GM19372 (cell line): ENCODE data around the gene MYOM1.

ENCODE experiments used
- ATAC-seq: cut with Tn5 transposase; IDR thresholded peaks from one replicate; pipeline ENCODE4 v1.9.1; 2021; ENCODE audit warnings: mild to moderate bottlenecking, low read depth, moderate library complexity; ENCODE audit not compliant: unreplicated experiment

The MYOM1 gene

DNA sequence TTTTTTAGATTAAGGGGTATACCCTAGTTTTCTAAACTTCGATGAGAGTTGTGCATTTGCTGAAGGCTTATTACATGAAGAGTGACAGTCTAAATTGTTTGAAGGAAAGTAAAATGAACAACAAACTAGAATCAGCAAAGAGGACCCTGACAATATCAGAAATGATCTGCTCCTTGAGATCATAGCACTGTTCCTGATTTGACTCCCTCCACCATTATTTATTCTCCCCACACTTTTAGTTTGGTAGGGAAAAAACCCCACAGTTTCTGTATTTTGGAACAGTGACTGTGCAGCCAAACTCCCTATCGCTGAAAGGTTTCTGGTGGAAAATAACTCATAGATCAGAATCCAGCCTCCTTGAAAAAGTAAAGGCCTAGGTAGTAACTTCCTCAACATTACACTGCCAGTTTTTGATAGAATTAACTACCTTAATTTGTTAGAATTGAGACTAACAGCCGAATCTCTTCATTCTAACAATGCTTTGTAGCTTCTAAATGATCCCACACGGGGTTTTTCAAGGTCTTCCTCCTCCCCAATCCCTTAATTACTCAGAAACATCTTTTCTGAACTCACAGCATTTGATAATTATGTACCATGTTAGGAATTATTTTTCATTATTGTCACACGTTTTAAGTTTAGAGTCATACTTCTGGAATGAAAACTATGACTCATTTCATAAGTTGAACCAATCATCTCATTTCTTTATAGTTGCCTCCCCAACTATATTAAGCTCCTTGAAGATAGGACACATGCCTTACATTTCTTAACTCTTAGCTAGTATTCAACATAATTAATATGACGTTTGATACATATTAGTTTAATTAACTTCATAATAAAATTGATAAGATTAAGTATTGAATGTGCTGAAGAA lies 30.7 kb upstream of the MYOM1 start:
- ATAC-seq: no peak

DNA sequence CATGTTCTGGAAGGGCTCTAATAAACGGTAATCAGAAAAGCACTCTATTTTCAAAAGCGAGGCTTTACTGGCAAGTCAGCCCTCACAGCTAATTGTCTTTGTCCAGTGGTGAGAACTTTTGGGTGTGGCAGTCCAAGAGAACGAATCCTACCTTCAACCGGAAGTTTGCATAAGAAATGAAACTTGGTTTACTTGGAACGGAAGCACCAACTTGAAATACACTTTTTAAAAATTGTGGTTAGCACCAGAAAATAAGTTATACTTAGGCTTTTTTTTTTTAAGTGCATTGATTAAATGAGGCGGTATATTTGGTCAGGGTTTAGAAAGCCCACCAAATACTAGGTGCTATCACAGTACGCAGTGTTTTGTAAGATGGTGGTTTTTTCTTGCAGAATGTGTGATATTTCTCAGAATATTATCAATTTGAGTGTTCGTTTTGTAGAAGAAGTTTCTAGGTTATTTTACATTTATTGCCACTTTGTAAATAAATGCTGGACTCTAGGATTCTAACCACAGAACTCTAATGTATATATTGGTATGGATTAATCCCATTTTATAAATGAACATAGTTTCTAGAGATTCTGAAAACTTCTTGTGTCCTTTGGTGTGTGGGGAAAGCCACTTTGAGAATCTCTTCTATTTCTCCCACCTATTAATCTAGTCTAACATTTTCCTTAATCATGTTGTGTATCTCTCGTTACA lies 29.0 kb upstream of the MYOM1 start:
- no peak for ATAC-seq

DNA sequence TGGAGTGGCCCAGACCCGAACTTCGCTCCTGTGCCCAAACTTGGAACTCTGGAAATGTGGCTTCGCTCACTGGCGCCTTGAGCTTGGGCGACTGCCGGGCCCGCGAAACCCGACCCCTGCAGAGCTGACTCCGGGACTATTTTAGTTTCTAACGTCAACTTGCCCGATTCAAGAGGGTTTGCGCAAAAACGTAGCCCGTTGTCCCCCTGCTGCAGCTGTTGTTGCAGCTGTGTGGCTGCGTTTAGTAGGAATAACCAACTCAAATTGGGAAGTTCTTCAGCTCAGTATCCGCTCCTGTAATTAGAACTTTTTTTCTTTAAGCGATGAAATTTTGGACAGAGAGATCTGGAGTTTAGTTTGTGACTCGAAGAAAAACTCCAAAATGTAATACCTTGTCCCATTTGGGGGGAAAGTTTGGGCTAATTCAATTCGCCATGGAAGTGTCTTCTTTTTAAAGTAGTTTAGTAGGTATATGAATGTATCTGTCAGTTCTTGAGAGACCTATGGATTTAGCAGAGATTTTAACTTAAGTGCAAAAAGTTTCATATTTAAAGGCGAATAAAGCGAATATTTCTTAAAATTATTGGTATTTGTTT lies 28.4 kb upstream of the MYOM1 start:
- ATAC-seq: no peak

DNA sequence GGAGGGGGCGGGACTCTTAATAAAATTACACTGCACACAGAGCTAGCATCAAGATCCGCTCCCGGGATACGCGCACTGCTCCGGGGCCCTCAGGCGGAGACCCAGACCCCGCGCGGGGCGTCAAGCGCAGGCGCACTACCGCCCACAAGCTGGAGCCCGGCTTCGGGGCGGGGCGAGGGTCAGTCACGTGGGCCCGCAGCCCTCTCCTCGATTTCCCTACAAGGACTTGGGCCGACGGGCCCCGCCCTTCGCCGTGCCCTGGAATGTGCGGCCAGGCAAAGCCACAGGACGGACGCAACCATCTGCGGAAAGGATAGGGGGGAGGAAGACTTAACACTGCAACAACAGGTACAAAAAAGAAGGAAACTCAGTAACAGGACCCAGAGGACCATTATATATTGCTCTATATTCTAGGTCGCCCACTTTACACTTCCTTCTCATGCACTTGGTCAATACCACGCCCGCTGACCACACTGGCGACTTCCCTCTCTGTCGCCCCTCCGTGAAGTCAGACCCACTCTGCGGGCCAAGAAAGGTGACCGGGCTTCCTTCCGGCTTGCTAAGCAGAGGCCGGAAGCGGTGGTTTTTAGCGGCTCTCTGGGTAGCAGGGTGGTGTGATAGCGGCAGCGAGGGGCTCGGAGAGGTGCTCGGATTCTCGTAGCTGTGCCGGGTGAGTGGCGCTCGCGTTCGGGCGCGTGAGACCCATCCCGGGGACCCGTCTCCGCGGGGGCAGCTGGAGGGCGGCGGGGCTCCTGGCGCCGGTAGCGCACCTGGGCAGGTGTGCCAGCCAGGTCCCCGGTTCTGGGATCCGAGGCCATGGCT lies 27.7 kb upstream of the MYOM1 start, which contains the start of gene MYL12A:
TSS of gene MYL12A (plus strand) at position 562 of the 822 bp plus-strand sequence. CDS start 5,447 bp downstream, outside the sequence.
- ATAC-seq: peak; percentile 78

DNA sequence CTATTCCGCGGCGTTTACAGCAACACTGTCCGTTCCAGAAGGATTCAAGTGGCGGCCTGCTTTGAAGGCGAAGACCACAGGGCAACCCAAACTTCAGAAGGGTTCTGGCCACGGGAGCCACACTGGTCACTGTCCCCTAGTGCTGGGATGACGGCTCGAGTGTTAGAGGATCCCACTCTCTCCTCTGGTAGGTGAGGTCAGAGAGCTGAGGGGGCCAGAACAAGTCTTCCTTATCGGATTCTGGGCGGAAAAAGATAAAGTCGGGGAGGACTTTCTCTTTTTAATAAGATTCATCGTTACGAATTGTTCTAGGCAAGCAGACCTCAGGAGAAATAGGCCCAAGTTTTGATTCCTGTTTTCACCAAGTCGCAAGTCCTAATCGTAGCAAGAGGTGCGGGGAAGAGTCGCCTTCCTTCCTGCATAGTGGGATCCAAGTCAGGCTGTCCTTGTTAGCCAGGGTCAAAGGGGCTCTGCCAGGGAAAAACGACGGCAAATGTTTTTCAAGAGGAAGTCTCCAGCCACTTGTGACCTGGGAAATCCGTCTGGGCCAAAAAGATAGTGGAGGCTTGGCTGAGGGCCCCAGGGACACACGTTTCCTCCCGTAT lies 27.0 kb upstream of the MYOM1 start:
- ATAC-seq: no peak

DNA sequence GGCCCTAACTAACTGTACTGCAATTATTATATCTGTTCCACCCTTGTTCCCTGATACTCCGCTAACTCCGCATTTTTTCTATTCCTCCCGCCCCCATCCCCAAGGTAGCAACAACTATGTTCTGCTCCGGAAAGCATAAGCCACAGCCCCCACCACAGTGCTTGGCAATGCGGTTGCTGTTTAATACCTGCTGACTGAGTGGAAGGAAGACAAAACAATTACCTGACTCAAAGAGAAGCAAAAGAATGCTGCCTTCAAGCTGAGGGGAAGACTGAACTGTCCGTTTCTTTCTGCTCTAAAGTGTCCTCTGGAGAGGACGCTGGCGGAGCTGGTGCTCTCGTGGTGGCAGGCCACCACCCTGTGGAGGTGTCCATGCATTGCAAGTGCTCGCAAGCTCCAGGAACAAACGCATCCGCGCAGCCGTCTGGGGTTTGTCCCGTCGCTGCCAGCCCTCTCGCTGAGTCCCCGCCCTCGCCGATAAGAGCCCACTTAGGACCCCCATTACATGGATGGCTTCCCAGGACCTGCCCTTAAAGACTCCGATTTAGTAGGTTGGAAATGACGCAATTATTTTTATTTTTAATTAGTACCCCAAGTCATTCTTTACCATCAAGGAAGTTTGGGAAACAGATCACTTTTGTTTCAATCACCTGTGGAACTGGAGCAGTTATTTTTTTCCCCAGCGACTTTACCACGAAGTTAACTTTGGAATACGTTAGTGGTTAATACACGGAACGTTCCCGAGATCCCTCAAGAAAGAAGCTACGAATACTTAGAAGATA lies 26.3 kb upstream of the MYOM1 start:
- peak; percentile 42 for ATAC-seq

DNA sequence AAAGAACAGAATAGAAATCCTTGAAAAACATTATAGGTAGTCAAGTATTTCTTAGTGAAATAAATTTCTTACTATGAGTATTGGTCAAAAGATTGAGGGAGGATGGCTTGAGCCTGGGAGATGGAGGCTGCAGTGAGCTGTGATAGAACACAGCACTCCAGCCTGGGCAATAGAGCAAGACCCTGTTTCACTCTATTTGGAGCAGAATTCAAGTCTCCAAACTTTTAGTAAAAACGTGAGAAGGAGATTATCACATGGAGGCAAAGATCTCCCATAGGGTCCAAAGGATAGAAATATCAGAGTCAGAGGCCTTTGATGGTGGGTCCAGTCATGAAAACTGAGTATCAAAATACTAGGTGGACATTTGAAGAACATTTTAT lies 25.4 kb upstream of the MYOM1 start:
- no peak for ATAC-seq

DNA sequence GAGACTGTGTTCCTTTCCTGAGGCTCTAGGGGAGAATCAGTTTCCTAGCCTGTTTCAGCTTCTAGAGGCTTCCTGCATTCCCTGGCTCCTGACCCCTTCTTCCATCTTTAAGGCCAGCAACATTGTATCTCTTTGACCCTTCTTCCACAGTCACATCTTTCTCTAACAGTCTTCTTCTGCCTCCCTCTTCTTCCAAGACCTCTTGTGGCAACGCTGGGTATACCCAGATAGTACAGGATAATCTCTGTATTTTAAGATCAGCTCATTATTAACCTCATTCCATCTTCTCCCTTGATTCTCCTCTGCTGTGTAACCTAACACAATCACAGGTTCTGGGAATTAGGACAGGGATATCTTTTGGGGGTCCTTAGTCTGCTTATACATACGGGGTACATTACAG lies 19.0 kb upstream of the MYOM1 start:
- ATAC-seq: no peak

DNA sequence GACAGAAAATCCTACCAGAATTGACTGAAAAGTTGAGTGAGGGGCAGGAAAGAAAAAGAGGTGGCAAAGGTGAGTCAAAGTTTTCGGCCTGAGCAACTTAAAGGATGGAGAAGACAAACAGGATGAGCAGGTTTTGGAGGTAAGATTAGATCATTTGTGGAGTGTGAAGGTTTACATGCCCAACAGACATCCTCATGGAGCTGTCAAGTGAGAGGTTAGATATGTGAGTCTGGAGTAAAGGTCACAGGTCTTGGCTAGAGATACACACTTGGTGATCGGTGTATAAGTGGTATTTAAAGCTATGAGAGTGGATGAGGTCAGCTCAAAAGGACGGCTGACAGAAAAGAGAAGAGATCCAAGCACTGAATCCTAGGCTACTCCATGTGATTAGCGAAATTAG lies 16.7 kb upstream of the MYOM1 start:
- no peak for ATAC-seq

DNA sequence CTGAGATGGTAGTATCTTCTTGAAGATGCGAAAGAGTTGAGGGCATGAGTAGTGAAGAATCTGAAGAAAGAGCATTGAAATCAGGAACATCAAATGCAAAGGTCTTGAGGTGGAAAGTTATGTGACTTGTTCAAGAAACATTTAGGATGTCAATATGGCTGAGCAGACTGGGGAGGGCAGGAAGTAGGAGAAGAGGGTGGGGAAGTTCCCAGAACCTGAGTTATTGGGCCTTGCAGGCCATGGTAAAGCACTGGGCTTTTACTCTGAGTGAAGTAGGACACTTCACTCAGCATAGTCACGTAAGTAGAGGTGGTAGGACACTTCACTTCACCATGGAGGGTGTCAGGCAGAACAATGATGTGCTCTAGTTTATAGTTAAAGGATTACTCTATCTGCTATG lies 16.1 kb upstream of the MYOM1 start:
- no peak for ATAC-seq

DNA sequence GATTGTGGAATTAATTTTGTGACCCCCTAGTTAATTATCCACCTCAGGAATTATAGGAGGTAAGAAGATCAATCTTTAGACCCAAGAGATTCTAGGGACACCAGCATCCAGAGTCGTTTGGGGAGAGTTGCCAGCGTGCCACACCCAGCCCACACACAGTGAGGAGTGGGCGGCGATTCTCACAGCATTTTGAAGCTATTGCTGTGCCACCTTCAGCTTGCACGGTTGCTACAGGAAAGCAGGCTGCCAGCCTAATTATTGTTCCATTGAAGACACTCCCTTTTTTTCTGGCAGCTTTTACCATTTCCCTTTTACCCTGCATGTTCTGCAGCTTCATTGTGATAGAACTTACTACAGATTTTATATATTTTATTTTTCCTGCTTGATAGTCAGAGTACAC lies 14.7 kb upstream of the MYOM1 start:
- ATAC-seq: no peak

DNA sequence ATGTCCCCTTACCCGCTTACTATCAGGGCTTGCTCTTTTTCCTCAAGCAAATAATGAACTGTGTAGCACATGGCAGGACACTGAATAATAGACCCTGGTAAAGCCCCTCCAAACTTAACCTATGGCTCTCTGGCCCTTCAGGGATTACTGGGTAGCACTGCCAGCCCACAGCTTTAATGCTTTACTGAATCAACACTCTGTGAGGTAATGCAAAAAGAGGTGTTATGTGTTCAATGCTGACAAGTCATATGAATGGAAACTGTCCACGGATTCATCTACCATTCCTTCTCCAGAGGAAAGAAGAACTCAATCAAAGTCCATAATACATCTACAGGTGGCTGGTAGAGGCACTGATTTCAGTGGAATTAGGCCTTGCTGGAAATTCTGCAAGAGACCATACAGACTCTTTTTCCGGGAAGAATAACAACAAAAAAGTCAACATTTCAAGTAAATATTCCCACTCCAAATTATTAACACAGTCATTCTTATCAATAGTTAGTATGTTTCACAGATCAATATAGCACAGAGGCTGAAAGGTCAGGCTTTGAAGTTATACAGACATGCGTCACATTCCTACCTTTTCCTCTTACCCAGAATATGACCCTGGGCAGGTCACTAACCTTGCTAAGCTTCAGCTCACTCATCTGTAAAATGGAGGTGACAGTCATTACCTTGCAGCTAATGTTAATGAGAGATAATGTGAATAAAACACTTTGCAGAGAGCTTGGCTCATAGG lies 13.8 kb upstream of the MYOM1 start:
- ATAC-seq: no peak

DNA sequence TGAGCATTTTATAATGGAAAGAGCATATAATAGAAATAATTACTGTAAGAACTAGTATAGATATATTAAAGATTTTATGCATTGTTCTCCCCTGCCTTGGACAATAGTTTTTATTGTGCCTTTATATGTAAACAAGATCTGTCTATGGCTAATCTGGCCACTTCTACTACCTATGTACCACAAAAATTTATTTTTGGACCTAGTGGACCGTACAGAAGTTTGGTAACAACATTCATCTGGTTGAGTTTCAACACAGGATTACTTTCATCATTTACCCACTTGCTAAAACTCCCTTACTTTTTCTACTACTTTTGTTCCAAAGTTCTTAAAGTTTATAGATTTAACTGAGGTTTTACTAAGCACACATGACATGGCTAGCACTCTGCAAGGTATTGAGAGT lies 13.2 kb upstream of the MYOM1 start:
- ATAC-seq: no peak

DNA sequence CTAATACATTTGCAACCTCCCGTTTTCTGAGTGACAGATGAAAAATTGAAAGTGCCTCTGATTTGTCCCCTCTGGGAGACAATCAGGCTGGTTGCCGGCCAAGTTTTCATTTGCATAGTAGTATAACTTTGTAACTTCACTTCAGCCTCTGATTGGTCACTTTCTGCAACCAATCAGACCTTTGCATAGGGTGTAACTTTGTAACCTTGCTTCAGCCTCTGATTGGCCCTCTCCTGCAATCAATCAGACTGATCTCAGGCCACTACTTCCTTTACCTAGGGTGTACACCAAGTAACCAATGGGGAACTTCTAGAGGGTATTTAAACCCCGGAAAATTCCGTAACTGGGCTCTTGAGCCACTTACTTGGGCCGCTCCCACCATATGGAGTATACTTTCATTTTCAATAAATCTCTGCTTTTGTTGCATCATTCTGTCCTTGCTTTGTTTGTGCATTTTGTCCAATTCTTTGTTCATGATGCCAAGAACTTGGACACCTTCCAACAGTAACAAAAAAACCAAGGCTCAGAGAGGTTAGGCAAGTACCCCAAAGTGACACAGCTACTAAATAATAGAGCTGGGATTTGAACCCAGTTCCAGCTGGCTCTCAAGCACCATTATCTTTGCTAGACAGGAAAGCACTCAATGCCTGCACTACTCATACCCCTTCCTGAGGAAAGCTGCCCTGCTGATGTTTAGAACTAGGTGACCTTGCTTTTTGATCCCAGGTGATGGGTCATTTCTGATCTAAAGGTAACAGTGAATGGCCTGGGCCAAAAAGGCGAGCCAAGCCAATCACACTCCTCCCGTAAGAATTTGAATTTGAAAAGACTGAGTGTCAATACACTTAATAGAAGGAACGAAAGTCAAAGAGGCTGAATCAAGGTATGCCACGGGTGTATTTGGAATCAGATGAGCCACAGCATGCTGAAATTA lies 10.9 kb upstream of the MYOM1 start:
- no peak for ATAC-seq

DNA sequence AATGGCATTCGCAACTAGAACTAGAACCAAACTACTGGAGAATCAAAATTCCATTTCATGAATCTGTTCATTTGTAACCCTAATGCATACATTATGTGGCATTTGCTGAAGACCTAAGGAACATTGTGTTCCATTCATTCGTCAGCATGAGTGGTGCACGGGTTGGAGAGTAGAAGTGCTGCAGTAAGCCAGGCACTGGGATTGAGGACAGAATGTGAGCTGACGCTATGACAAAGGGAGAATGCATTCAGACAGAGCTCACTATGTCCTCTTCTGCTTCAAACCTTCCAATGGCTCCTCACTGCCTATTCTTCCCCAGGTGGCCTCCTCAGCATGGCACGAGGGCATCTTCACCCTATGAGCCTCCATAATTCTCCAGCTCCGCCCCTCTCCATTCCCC lies 6.3 kb upstream of the MYOM1 start:
- ATAC-seq: no peak

DNA sequence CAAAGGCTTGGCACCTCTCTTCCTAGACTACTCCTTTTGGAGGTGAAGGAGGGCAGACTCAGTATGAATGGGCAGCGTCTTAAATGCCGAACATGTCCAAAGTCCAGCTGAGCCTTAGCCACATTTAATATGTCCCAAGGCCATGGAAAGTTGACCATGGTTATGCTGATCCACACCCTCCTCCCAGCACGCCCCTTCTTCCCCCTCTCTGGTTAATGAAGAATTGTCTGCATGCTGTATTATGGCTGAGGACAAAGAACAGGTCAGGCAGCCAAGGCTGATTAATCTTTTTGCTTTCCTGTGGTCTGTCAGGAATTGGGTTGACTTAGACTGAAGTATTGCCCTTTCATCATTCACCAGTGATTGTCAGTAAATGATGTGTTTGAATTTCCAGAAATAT lies 5.8 kb upstream of the MYOM1 start:
- no peak for ATAC-seq

DNA sequence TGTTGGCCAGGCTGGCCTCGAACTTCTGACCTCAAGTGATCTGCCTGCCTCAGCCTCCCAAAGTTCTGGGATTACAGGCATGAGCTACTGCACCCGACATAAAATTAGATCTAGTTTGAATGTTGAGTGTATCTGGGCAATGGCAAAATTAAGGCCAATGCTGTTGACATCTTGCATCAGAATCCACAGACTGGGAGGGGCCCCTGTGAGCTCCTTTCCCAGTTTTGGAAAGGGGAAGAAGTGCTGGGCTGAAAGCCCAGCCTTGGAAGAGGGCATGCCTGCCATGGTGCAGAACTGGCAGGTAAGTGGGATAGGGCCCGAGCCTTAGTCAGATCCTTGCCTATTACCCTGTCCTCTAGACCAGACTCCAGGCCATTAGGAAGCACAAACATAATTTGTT lies 4.5 kb upstream of the MYOM1 start:
- ATAC-seq: no peak

DNA sequence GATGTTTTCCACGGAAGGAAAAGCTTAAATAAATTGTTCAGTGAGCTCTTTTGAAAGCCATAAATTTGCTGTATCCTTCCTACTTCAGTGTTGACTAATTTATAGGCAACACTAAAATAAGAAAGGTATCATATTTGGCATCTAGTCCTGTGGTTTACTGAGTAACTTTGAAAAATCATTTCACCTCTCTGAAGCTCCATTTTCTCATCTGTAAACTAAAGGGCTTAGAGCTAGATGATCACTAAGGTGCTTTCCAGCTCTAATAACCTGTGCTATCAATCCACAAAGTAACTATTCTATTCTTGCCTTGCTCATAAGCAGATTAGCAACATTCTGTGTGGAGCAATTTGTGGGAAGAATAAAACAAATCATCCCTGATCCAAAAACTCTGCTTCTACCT lies 3.6 kb upstream of the MYOM1 start:
- no peak for ATAC-seq
